Measurements from ENCODE around the gene ERN2. TPM values are rescaled to one million over a fixed set of nuclear protein-coding genes. Genes with fewer than 3 reads are reported as not detected.

The ERN2 gene
- total and polyA plus RNA-seq, 2 of the 13 experiments (the other 11 are each of a cell fraction or from before 2014, with no cell fraction given), result 2.2 to 3.5 TPM

DNA sequence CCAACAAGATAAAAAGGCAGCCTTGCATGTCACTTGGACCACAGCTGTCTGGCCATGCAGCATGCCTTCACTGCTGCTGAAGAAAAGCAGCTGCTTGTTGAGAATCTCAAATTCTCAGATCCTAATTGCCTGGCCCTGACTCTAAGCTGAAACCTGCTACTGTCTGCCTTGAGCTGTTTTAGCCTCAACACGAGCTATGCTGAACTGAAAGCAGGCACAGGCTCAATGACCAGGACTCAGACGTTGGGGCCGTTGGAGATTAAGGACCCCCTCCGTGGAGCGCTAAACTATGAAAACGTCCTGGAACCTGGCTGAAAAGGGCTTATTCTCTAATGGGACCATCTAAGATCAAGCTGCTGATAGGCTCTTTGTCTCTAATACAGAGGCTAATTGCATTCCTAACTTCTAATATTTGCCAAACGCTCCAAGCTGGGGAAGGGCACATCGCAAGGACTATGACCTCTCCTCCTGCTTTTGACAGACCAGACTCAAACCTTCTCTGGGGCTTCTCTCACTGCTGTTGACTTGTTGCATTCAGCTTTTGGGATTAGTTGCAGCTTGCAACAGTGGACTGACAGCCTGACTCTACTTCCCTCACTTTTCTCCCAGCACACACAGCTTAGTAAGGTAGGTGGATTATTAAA is 38.9 kb downstream of the ERN2 start (continued):
- no peak for TF ChIP-seq MED8 (CRISPR knock-in tag; IDR thresholded peaks at IDR 0.05; ENCODE audit: insufficient replicate concordance)
- TF ChIP-seq, protein P1, sequence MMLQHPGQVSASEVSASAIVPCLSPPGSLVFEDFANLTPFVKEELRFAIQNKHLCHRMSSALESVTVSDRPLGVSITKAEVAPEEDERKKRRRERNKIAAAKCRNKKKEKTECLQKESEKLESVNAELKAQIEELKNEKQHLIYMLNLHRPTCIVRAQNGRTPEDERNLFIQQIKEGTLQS (CRISPR knock-in tag; IDR thresholded peaks at IDR 0.05), result no peak
- TF ChIP-seq FOXK2 (IDR thresholded peaks at IDR 0.05), result no peak
- TF ChIP-seq ZNF615 (CRISPR knock-in tag; IDR thresholded peaks at IDR 0.05; ENCODE audit: borderline replicate concordance), result no peak
- TF ChIP-seq RFX1 (IDR thresholded peaks at IDR 0.05), result no peak
- TF ChIP-seq, protein P2, sequence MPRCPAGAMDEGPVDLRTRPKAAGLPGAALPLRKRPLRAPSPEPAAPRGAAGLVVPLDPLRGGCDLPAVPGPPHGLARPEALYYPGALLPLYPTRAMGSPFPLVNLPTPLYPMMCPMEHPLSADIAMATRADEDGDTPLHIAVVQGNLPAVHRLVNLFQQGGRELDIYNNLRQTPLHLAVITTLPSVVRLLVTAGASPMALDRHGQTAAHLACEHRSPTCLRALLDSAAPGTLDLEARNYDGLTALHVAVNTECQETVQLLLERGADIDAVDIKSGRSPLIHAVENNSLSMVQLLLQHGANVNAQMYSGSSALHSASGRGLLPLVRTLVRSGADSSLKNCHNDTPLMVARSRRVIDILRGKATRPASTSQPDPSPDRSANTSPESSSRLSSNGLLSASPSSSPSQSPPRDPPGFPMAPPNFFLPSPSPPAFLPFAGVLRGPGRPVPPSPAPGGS (CRISPR knock-in tag; IDR thresholded peaks at IDR 0.05), result 0 out of 2 replicates have a peak, but pooled peaks have one; percentile 31
- TF ChIP-seq, protein P3, sequence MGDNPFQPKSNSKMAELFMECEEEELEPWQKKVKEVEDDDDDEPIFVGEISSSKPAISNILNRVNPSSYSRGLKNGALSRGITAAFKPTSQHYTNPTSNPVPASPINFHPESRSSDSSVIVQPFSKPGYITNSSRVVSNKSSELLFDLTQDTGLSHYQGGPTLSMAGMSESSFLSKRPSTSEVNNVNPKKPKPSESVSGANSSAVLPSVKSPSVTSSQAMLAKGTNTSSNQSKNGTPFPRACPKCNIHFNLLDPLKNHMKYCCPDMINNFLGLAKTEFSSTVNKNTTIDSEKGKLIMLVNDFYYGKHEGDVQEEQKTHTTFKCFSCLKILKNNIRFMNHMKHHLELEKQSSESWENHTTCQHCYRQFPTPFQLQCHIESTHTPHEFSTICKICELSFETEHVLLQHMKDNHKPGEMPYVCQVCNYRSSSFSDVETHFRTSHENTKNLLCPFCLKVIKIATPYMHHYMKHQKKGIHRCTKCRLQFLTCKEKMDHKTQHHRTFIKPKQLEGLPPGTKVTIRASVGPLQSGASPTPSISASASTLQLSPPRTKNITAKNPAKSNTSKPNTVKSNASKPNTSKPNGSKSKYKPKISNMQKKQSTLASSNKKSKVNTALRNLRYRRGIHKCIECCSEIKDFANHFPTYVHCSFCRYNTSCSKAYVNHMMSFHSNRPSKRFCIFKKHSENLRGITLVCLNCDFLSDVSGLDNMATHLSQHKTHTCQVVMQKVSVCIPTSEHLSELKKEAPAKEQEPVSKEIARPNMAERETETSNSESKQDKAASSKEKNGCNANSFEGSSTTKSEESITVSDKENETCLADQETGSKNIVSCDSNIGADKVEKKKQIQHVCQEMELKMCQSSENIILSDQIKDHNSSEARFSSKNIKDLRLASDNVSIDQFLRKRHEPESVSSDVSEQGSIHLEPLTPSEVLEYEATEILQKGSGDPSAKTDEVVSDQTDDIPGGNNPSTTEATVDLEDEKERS (CRISPR knock-in tag; IDR thresholded peaks at IDR 0.05), result no peak
- TF ChIP-seq IKZF4 (CRISPR knock-in tag; IDR thresholded peaks at IDR 0.05; ENCODE audit: borderline replicate concordance, low read depth, not compliant biosample characterization), result no peak
- TF ChIP-seq HCFC1 (IDR thresholded peaks at IDR 0.05; ENCODE audit: low read depth, low read length), result no peak
- no peak for TF ChIP-seq CCAR2 (optimal IDR thresholded peaks at IDR 0.05; ENCODE audit: low read depth, low read length)
- TF ChIP-seq, protein P4, sequence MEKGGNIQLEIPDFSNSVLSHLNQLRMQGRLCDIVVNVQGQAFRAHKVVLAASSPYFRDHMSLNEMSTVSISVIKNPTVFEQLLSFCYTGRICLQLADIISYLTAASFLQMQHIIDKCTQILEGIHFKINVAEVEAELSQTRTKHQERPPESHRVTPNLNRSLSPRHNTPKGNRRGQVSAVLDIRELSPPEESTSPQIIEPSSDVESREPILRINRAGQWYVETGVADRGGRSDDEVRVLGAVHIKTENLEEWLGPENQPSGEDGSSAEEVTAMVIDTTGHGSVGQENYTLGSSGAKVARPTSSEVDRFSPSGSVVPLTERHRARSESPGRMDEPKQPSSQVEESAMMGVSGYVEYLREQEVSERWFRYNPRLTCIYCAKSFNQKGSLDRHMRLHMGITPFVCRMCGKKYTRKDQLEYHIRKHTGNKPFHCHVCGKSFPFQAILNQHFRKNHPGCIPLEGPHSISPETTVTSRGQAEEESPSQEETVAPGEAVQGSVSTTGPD (CRISPR knock-in tag; IDR thresholded peaks at IDR 0.05), result no peak
- TF ChIP-seq SALL1 (CRISPR knock-in tag; IDR thresholded peaks at IDR 0.05), result peak; percentile 44; the same call in 1 of the 2 replicates
- peak; percentile 54; the same call in 1 of the 2 replicates for TF ChIP-seq ZNF274 (CRISPR knock-in tag; IDR thresholded peaks at IDR 0.05)
- TF ChIP-seq, protein P5, sequence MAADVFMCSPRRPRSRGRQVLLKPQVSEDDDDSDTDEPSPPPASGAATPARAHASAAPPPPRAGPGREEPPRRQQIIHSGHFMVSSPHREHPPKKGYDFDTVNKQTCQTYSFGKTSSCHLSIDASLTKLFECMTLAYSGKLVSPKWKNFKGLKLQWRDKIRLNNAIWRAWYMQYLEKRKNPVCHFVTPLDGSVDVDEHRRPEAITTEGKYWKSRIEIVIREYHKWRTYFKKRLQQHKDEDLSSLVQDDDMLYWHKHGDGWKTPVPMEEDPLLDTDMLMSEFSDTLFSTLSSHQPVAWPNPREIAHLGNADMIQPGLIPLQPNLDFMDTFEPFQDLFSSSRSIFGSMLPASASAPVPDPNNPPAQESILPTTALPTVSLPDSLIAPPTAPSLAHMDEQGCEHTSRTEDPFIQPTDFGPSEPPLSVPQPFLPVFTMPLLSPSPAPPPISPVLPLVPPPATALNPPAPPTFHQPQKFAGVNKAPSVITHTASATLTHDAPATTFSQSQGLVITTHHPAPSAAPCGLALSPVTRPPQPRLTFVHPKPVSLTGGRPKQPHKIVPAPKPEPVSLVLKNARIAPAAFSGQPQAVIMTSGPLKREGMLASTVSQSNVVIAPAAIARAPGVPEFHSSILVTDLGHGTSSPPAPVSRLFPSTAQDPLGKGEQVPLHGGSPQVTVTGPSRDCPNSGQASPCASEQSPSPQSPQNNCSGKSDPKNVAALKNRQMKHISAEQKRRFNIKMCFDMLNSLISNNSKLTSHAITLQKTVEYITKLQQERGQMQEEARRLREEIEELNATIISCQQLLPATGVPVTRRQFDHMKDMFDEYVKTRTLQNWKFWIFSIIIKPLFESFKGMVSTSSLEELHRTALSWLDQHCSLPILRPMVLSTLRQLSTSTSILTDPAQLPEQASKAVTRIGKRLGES (CRISPR knock-in tag; IDR thresholded peaks at IDR 0.05; ENCODE audit: borderline replicate concordance), result no peak
- no peak for TF ChIP-seq RNF2 (conservative IDR thresholded peaks at IDR 0.05; ENCODE audit: low read depth)
- TF ChIP-seq, protein P6, sequence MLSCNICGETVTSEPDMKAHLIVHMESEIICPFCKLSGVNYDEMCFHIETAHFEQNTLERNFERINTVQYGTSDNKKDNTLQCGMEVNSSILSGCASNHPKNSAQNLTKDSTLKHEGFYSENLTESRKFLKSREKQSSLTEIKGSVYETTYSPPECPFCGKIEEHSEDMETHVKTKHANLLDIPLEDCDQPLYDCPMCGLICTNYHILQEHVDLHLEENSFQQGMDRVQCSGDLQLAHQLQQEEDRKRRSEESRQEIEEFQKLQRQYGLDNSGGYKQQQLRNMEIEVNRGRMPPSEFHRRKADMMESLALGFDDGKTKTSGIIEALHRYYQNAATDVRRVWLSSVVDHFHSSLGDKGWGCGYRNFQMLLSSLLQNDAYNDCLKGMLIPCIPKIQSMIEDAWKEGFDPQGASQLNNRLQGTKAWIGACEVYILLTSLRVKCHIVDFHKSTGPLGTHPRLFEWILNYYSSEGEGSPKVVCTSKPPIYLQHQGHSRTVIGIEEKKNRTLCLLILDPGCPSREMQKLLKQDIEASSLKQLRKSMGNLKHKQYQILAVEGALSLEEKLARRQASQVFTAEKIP (CRISPR knock-in tag; IDR thresholded peaks at IDR 0.05; ENCODE audit: borderline replicate concordance), result no peak
- TF ChIP-seq ZNF629 (CRISPR knock-in tag; conservative IDR thresholded peaks at IDR 0.05), result no peak
- no peak for TF ChIP-seq ZSCAN25 (CRISPR knock-in tag; IDR thresholded peaks at IDR 0.05)
- no peak for TF ChIP-seq MIER2 (CRISPR knock-in tag; IDR thresholded peaks at IDR 0.05)

Measured in HepG2 (cell line).